SK-N-SH treated with all-trans-retinoic acid at 6 μM for 48 hours (cell line): ENCODE data around the gene EPS8L1.
"Not testable (repeated sequence)": the region's sequence is repeated elsewhere in the genome, so short reads cannot be mapped to it uniquely, and the experiment has no call there.

Experiments used
- ATAC-seq: fragments of 200-7000 bp; cut with Tn5 transposase; 3 replicates; pipeline ENCODE4 v1.9.1; 2020; ENCODE audit warnings: mild to moderate bottlenecking, moderate library complexity
- ARNTL ChIP-seq: fragments of 450-650 bp; formaldehyde crosslinking; IDR thresholded peaks from 2 replicates; pipeline ENCODE4 v1.5.0; 2020; ENCODE audit warnings: low read depth, mild to moderate bottlenecking, moderate library complexity, borderline replicate concordance
- BACH2 ChIP-seq: fragments of 250-450 bp; sonication (Bioruptor Pico); IDR thresholded peaks from 2 replicates; pipeline ENCODE4 v1.9.0; 2021; ENCODE audit warnings: mild to moderate bottlenecking, borderline replicate concordance
- CSDC2 ChIP-seq: fragments of 250-450 bp; sonication (Bioruptor Pico); IDR thresholded peaks from 2 replicates; pipeline ENCODE4 v1.5.0; 2020; ENCODE audit warnings: mild to moderate bottlenecking, moderate library complexity
- CSRNP3 ChIP-seq: fragments of 250-450 bp; sonication (Bioruptor Pico); IDR thresholded peaks from 2 replicates; pipeline ENCODE4 v1.5.1; 2021; ENCODE audit warnings: mild to moderate bottlenecking, moderate library complexity
- ESRRG ChIP-seq: fragments of 250-450 bp; sonication (Bioruptor Pico); IDR thresholded peaks from 2 replicates; pipeline ENCODE4 v1.6.1; 2021; ENCODE audit warnings: mild to moderate bottlenecking
- GLIS3 ChIP-seq: fragments of 250-450 bp; sonication (Bioruptor Pico); IDR thresholded peaks from 2 replicates; pipeline ENCODE4 v1.5.0; 2020; ENCODE audit warnings: mild to moderate bottlenecking, moderate library complexity
- ISL1 ChIP-seq: fragments of 250-450 bp; sonication (Bioruptor Pico); IDR thresholded peaks from 2 replicates; pipeline ENCODE4 v2.1.2; 2022; ENCODE audit warnings: mild to moderate bottlenecking, moderate library complexity
- OSR1 ChIP-seq: fragments of 250-450 bp; sonication (Bioruptor Pico); IDR thresholded peaks from 2 replicates; pipeline ENCODE4 v1.8.0; 2022; ENCODE audit warnings: moderate library complexity, mild to moderate bottlenecking, inconsistent platforms
- PPARA ChIP-seq: fragments of 250-450 bp; sonication (Bioruptor Pico); IDR thresholded peaks from 2 replicates; pipeline ENCODE4 v1.5.0; 2020; ENCODE audit warnings: mild to moderate bottlenecking, borderline replicate concordance
- RARB ChIP-seq: fragments of 250-450 bp; sonication (Bioruptor Pico); IDR thresholded peaks from 2 replicates; pipeline ENCODE4 v1.8.0; 2021; ENCODE audit warnings: mild to moderate bottlenecking, moderate library complexity
- SNAI2 ChIP-seq: fragments of 250-450 bp; sonication (Bioruptor Pico); IDR thresholded peaks from 2 replicates; pipeline ENCODE4 v1.5.0; 2020; ENCODE audit warnings: mild to moderate bottlenecking, moderate library complexity
- TCF4 ChIP-seq: fragments of 250-450 bp; sonication (Bioruptor Pico); IDR thresholded peaks from 2 replicates; pipeline ENCODE4 v1.8.0; 2021; ENCODE audit warnings: mild to moderate bottlenecking, moderate library complexity, borderline replicate concordance
- TOX ChIP-seq: fragments of 250-450 bp; sonication (Bioruptor Pico); IDR thresholded peaks from 2 replicates; pipeline ENCODE4 v1.8.0; 2021; ENCODE audit warnings: mild to moderate bottlenecking, moderate library complexity, borderline replicate concordance
- TSHZ2 ChIP-seq: fragments of 250-450 bp; sonication (Bioruptor Pico); IDR thresholded peaks from 2 replicates; pipeline ENCODE4 v1.5.0; 2020; ENCODE audit warnings: mild to moderate bottlenecking, moderate library complexity
- ZNF565 ChIP-seq: fragments of 450-650 bp; formaldehyde crosslinking; conservative IDR thresholded peaks from 2 replicates; pipeline ENCODE4 v1.5.0; 2020; ENCODE audit warnings: low read depth, mild to moderate bottlenecking, moderate library complexity
- ZNF70 ChIP-seq: fragments of 450-650 bp; formaldehyde crosslinking; IDR thresholded peaks from 2 replicates; pipeline ENCODE4 v1.5.0; 2020; ENCODE audit warnings: mild to moderate bottlenecking, moderate library complexity
- ZNF8 ChIP-seq: fragments of 450-650 bp; formaldehyde crosslinking; IDR thresholded peaks from 2 replicates; pipeline ENCODE4 v1.5.0; 2020; ENCODE audit warnings: mild to moderate bottlenecking, moderate library complexity
- TF ChIP-seq, protein P1 (sequence below): fragments of 250-450 bp; sonication (Bioruptor Pico); IDR thresholded peaks from 2 replicates; pipeline ENCODE4 v1.5.1; 2020; ENCODE audit warnings: low read depth, mild to moderate bottlenecking, moderate library complexity

The EPS8L1 gene

DNA sequence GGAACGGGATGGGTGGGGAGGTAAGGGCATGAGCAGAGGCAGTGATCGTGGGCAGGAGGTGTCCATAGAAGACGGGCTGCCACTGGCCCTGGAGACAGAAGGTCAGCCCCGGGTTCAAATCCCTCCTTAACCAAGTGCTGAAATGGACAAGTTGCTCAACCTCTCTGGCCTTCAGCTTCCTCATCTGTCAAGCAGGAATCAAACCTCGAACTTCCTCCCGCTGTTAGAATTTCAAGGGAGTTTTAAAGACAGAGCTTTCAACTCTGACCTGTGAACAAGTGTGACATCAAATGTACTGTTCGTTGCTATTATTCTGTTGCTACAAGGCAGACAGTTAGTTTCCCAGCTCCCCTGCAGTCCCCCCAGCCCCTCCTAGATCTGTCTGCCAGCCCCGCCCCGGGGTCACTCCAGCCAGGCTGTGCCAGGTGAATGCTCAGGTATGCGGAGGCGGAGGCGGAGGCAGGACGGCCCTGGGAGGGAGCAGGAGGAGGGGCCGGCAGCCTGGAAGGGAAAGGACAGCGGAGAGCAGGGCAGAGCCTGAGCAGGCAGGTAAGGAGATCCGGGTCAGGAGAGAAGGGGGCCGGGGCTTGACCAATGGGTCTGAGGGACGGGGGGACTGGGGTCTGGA lies at the start of gene EPS8L1:
Gene EPS8L1 (plus strand): TSS at position 499 of the 628 bp plus-strand sequence. CDS start 576 bp downstream, outside the sequence.
- TF ChIP-seq, protein P1, sequence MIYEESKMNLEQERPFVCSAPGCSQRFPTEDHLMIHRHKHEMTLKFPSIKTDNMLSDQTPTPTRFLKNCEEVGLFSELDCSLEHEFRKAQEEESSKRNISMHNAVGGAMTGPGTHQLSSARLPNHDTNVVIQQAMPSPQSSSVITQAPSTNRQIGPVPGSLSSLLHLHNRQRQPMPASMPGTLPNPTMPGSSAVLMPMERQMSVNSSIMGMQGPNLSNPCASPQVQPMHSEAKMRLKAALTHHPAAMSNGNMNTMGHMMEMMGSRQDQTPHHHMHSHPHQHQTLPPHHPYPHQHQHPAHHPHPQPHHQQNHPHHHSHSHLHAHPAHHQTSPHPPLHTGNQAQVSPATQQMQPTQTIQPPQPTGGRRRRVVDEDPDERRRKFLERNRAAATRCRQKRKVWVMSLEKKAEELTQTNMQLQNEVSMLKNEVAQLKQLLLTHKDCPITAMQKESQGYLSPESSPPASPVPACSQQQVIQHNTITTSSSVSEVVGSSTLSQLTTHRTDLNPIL (CRISPR knock-in tag): no peak
- TF ChIP-seq TSHZ2 (CRISPR knock-in tag) (no peak), ISL1 (CRISPR knock-in tag) (no peak), ESRRG (CRISPR knock-in tag) (no peak), ZNF565 (no peak), TCF4 (CRISPR knock-in tag) (no peak), BACH2 (CRISPR knock-in tag) (no peak), SNAI2 (CRISPR knock-in tag) (no peak), PPARA (CRISPR knock-in tag) (no peak), GLIS3 (no peak)
- no peak for ATAC-seq

GRCh38 chr19:55027140-55027471 lies 48.6 kb upstream of the EPS8L1 start:
- ATAC-seq: not testable (repeated sequence)

DNA sequence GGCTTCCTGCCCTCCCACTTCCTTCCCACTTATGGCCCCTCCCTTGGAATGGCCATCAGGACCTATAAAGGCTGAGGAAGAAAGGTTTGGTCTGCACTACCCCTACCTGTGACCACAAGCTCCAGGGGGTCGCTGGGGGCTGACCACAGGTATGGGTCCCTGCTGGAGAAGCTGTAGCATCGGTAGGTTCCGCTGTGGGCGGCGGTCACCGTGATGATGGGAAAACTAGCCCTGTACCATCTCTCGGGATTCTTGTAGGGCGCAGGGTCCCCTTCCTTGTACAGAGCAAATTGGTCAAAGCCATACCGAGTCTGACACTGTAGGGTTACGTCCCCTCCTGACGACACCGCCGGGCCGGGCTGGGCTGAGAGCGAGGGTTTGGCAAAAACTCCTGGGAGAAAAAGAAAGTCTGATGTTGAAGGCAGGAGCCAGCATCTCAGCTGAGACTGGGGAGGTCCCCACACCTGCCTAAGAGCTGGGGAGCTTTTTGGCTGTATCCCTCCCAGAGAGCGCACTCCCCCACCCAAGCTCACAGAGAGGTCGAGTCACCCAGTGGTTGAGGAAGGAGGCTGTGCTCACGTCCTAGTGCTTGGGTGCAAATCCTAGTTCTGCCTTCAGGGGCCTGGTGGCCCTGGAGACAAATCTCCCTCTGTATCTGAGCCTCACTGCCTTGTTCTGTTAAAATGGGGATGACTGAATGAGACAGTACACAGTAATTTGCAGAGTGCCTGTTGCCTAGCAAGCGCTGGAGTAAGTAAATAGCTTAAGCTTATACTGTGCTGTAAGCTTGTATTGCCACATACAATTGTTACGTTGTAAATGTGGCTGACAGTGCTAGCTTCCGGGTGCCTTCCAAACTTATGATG lies 48.0 kb upstream of the EPS8L1 start:
- no peak for TF ChIP-seq ZNF70 (CRISPR knock-in tag)
- no peak for TF ChIP-seq ZNF8 (CRISPR knock-in tag)
- TF ChIP-seq, protein P1 (CRISPR knock-in tag): no peak
- TF ChIP-seq OSR1 (CRISPR knock-in tag): no peak
- TF ChIP-seq GLIS3: no peak
- TF ChIP-seq ESRRG (CRISPR knock-in tag): no peak
- TF ChIP-seq TOX (CRISPR knock-in tag): no peak
- TF ChIP-seq ZNF565: no peak
- no peak for TF ChIP-seq BACH2 (CRISPR knock-in tag)
- no peak for TF ChIP-seq PPARA (CRISPR knock-in tag)
- no peak for TF ChIP-seq RARB (CRISPR knock-in tag)
- no peak for TF ChIP-seq CSDC2 (CRISPR knock-in tag)
- no peak for TF ChIP-seq TSHZ2 (CRISPR knock-in tag)
- TF ChIP-seq CSRNP3 (CRISPR knock-in tag): no peak
- TF ChIP-seq ARNTL (CRISPR knock-in tag): no peak
- TF ChIP-seq TCF4 (CRISPR knock-in tag): no peak
- TF ChIP-seq, all 23 proteins: peak for 0
- peak; percentile 78 for ATAC-seq
